Measurements from ENCODE around the gene NCAM2. TPM values are rescaled to one million over a fixed set of nuclear protein-coding genes. Genes with fewer than 3 reads are reported as not detected.

Gene NCAM2
- total RNA-seq, 4 donors from 2014 or later: 0.96 to 1.6 TPM; not detected in 2

GRCh38 chr21:21001591-21002100 lies 3.4 kb downstream of the NCAM2 start:
- no peaks in the 10 kb centered on the region for H3K36me3 ChIP-seq
- H3K9me3 ChIP-seq: no peaks in the 10 kb centered on the region
- no peak for DNase-seq
- TF ChIP-seq POLR2A (IDR thresholded peaks at IDR 0.05) (no peak), EP300 (IDR thresholded peaks at IDR 0.05; ENCODE audit: low read depth) (no peak), CTCF (IDR thresholded peaks at IDR 0.05) (no peak), POLR2AphosphoS5 (IDR thresholded peaks at IDR 0.05) (no peak)
- H3K4me3 ChIP-seq: no peak overlapping the region
- H3K27me3 ChIP-seq: peaks cover 23% of the 10 kb centered on the region
- in situ Hi-C loops (cut with MboI; ENCODE audit: low pct_ligation_motif_present in 1 of 4, low pct_unique_long_range_greater_than_20kb in 1 of 4, low sequenced_read_pairs in 3 of 4): loop anchor here in 1 of 4 donors (25.0 kb wide), 1 partner anchor 1786 kb away; no protein-coding TSS in a partner anchor
- peaks cover 3 to 24% (median 13%) of the 10 kb centered on the region in 4 donors for H3K4me1 ChIP-seq
- WGBS, 2 donors (ENCODE audit: low coverage in 1 of 2): 50 to 60% methylated on average over 4 to 6 of the region's 6 CpGs
- intact Hi-C loops (cut with DNase I; ENCODE audit: low total_unique reads): no loop called here
- no peak overlapping the region for H3K27ac ChIP-seq

GRCh38 chr21:21002153-21002552 lies 3.9 kb downstream of the NCAM2 start:
- DNase-seq: no peak
- Histone ChIP-seq H3K4me3 (no peak overlapping the region), H3K27ac (no peak overlapping the region), H3K36me3 (no peaks in the 10 kb centered on the region), H3K27me3 (peaks cover 19% of the 10 kb centered on the region), H3K4me1 (peaks cover 3 to 21% (median 13%) of the 10 kb centered on the region in 4 donors), H3K9me3 (no peaks in the 10 kb centered on the region)
- WGBS, 2 donors (ENCODE audit: low coverage in 1 of 2): 57 to 71% methylated on average over 3 to 4 of the region's 4 CpGs
- in situ Hi-C loops (cut with MboI; ENCODE audit: low pct_ligation_motif_present in 1 of 4, low pct_unique_long_range_greater_than_20kb in 1 of 4, low sequenced_read_pairs in 3 of 4): loop anchor here in 1 of 4 donors (25.0 kb wide), 1 partner anchor 1785 kb away; no protein-coding TSS in a partner anchor
- TF ChIP-seq POLR2AphosphoS5 (IDR thresholded peaks at IDR 0.05): no peak
- TF ChIP-seq POLR2A (IDR thresholded peaks at IDR 0.05): no peak
- TF ChIP-seq EP300 (IDR thresholded peaks at IDR 0.05; ENCODE audit: low read depth): no peak
- TF ChIP-seq CTCF (IDR thresholded peaks at IDR 0.05): no peak
- intact Hi-C loops (cut with DNase I; ENCODE audit: low total_unique reads): no loop called here

- H3K4me1 ChIP-seq: peaks cover 2 to 10% (median 3%) of the 10 kb centered on the region in 4 donors
- H3K9me3 ChIP-seq: no peaks in the 10 kb centered on the region
- H3K4me3 ChIP-seq: no peak overlapping the region
- H3K36me3 ChIP-seq: no peaks in the 10 kb centered on the region
- H3K27ac ChIP-seq: no peak overlapping the region
- DNase-seq: no peak
- in situ Hi-C loops (cut with MboI; ENCODE audit: low pct_ligation_motif_present in 1 of 4, low pct_unique_long_range_greater_than_20kb in 1 of 4, low sequenced_read_pairs in 3 of 4): loop anchor here in 1 of 4 donors (25.0 kb wide), 1 partner anchor 1784 kb away; no protein-coding TSS in a partner anchor
- 39 to 42% methylated on average over 4 of the region's 4 CpGs for WGBS, 2 donors (ENCODE audit: low coverage in 1 of 2)
- H3K27me3 ChIP-seq: peaks cover 5% of the 10 kb centered on the region
- TF ChIP-seq POLR2A (IDR thresholded peaks at IDR 0.05) (no peak), EP300 (IDR thresholded peaks at IDR 0.05; ENCODE audit: low read depth) (no peak), POLR2AphosphoS5 (IDR thresholded peaks at IDR 0.05) (no peak), CTCF (IDR thresholded peaks at IDR 0.05) (peak in 2 of 5 experiments; percentile 7 to 14)
- intact Hi-C loops (cut with DNase I; ENCODE audit: low total_unique reads): no loop called here
Observed at GRCh38 chr21:21003701-21004100, 5.5 kb downstream of the NCAM2 start.

- DNase-seq: no peak
Observed at GRCh38 chr21:21007606-21008005, 9.4 kb downstream of the NCAM2 start.

More at GRCh38 chr21:21007606-21008005, 9.4 kb downstream of the NCAM2 start:
- Histone ChIP-seq H3K4me3 (no peak overlapping the region), H3K27ac (no peak overlapping the region), H3K27me3 (no peaks in the 10 kb centered on the region), H3K9me3 (no peaks in the 10 kb centered on the region), H3K36me3 (no peaks in the 10 kb centered on the region), H3K4me1 (no peaks in the 10 kb centered on the region)
- 55 to 65% methylated on average over 5 to 6 of the region's 6 CpGs for whole genome bisulfite sequencing, 2 donors (ENCODE audit: low coverage in 1 of 2)
- TF ChIP-seq CTCF (IDR thresholded peaks at IDR 0.05) (no peak), POLR2AphosphoS5 (IDR thresholded peaks at IDR 0.05) (no peak), EP300 (IDR thresholded peaks at IDR 0.05; ENCODE audit: low read depth) (no peak), POLR2A (IDR thresholded peaks at IDR 0.05) (no peak)
- intact Hi-C loops (cut with DNase I; ENCODE audit: low total_unique reads): no loop called here
- in situ Hi-C loops (cut with MboI; ENCODE audit: low pct_ligation_motif_present in 1 of 4, low pct_unique_long_range_greater_than_20kb in 1 of 4, low sequenced_read_pairs in 3 of 4): loop anchor here in 1 of 4 donors (25.0 kb wide), 1 partner anchor 1780 kb away; no protein-coding TSS in a partner anchor
